ENCODE measurements around the gene SPSB4.
"Not testable (repeated sequence)": the region's sequence is repeated elsewhere in the genome, so short reads cannot be mapped to it uniquely, and the experiment has no call there.

SPSB4 gene

DNA sequence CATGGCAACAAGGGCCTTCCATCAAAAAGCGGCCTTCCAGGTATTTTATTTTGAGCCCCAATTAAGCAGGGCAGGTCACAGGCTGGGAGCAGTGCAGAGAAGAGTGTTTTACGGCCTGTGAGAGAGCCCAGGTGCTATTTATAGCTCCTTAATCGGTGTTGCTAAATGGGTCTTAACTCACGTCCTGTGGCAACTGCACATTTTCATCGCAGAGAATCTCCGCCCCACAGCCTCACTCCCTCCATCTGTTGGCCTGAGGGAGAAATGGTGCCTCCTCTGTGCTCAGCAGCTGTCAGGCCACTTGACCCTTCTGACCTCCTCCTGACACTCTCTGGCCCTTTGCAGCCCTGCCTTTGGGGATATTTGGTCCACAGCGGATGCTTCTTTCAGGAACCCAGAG is 58.6 kb downstream of the SPSB4 start:
- no peak overlapping the region for H3K4me3 ChIP-seq
- H3K27ac ChIP-seq: no peak overlapping the region

DNA sequence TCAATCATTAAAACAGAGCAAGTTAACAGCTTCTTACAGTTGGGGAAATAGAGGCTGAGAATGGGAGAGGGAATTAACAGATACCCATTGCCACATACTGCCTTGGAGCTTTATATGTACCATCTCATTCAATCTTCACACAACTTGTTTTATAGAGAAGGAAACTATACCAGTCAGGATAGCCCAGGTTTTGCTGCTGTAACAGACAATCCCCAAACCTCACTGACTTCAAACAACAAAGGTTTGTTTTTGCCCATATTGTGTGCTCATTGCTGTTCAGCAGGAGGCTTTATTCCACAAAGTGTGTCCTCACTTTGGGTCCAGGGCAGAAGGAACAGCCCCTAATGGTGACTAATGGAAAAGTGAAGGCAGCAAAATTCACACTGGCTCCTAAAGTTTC is 59.2 kb downstream of the SPSB4 start:
- no peak overlapping the region for H3K27ac ChIP-seq
- no peak overlapping the region for H3K4me3 ChIP-seq

DNA sequence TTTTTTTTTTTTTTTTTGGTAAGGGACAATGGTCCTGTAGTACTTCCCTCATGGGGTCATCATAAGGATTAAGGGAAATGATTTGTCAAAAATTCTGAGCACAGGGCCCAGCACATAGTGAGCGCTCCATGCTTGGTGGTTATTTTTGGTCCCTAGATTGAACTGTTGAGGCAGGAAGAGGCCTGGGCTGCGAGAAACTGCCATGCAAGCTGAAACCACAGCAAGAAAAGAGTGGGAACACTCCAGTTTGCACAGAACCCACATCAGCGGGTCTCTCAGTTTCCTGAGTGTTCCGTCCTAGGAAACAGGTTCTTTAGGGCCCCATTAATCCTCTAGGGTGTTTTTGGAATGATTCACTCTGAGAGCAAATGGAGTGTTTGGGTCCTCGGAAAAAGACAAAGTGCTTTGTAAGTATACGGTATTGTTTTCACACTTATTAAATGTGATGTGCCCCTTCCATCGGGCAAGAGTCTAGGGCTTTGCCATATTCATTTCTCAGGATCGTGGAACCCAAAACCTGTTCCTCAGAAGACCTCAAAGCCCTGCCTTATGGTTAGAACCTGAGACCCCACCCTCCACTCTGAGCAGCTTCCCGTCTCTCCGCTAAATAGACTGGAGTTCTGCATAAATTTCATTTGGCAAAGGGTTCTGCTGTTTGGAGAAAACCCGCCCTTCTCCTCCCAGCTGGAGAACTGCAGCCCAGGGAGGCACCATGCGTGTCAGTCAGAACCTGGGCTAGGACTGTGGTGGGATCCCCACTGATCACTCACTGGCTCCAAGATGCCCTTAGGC is 60.4 kb downstream of the SPSB4 start:
- Histone ChIP-seq H3K4me3 (no peak overlapping the region), H3K27ac (no peak overlapping the region)

DNA sequence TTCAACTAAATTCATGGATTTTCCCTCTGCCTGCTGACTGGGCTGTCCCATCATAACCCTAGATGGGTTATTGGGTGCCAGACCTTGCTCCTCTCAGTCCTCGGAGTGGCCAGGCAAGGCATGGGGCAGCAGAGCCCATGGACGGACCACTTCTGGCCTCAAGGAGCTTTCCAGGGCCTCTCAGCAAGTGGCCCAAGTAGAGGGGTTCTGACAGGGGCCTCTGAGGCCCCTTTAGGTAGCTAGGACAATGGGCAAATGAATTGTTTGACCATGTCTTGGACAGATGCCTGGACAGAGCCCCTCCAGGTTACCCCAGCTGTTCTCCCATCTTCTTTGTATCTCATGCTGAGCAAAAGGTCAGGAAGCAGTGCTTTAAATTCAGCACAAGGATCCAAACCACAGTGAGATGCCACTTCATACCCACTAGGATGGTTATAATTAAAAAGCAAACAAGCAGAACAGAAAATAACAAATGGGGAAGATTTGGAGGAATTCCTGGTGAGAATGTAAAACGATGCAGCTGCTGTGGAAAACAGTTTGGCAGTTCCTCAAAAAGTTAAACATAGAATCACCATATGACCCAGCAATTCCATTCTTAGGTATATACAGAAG is 61.6 kb downstream of the SPSB4 start:
- Histone ChIP-seq H3K4me3 (no peak overlapping the region), H3K27ac (no peak overlapping the region)

DNA sequence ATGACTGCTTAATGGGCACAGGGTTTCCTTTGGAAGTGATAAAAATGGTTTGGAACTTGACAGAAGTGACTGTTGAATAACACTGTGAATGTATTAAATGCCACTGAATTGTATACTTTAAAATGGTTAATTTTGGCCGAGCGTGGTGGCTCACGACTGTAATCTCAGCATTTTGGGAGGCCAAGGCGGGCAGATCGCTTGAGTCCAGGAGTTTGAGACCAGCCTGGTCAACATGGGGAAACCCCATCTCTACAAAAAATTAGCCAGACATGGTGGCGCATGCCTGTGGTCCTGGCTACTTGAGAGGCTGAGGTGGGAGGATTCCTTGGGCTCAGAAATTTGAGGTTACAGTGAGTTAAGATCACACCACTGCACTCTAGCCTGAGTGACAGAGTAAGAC is 62.5 kb downstream of the SPSB4 start:
- H3K27ac ChIP-seq, H3K4me3 ChIP-seq: not testable (repeated sequence)

DNA sequence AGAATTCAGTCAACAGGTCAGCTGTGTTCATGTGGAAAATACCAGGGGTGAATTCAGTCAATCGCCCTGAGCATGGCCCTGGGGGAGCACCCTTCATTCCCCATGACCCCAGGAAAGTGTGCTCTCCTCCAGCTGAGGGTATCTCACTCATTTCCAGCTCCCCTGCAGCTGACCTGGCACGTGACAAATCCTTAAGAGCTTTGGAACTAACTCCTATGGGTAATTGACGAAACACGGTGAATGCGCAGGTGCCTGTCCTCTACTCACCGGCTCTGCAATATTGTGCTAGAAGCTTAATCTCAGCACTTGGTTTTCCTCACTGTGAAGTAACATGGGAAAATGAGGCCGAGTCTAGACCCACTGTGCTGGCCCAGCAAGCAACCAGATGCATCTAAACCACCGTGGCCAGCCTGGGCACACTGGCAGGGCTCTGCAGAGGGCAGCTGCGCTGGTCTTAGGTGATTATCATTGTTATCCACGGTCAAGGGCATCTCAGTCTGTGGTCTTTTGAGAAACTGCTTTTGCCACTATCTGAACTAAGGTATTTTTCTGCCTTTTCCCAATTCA is 63.1 kb downstream of the SPSB4 start:
- peak overlapping the region in 1 of 21 experiments; percentile 41 for H3K27ac ChIP-seq
- H3K4me3 ChIP-seq: no peak overlapping the region

DNA sequence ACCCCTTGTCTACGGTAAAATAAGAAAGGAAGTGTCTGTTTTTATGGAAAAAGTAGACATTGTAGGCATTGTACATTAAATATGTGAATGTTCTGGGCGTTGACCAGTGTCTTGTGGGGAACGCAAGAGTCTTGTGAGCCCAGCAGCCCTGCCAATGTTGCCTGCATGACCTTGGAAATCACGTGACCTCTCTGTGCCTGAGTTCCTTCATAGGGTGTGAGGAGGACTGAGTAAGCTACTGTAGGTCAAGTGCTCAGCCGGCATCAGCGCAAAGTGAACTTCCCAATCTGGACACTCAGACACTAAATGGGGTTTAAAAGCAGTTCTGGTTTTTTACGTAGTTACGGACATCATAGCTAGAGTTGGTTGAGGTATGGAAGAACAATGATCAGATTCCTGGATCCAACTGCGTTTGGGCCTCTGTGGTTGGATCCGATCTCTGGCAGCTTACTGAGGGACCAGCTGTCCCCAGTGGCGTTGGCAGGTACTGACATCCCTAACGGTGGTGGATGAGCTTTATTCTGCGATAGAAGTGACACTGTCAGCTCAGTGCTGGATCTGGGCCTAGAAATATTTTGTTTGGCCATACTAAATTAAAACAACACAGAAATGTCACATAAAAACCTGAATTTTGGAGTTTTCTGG is 63.8 kb downstream of the SPSB4 start:
- H3K4me3 ChIP-seq: no peak overlapping the region
- H3K27ac ChIP-seq: peak overlapping the region in 4 of 21 experiments; percentile 2 to 41 (median 16)

DNA sequence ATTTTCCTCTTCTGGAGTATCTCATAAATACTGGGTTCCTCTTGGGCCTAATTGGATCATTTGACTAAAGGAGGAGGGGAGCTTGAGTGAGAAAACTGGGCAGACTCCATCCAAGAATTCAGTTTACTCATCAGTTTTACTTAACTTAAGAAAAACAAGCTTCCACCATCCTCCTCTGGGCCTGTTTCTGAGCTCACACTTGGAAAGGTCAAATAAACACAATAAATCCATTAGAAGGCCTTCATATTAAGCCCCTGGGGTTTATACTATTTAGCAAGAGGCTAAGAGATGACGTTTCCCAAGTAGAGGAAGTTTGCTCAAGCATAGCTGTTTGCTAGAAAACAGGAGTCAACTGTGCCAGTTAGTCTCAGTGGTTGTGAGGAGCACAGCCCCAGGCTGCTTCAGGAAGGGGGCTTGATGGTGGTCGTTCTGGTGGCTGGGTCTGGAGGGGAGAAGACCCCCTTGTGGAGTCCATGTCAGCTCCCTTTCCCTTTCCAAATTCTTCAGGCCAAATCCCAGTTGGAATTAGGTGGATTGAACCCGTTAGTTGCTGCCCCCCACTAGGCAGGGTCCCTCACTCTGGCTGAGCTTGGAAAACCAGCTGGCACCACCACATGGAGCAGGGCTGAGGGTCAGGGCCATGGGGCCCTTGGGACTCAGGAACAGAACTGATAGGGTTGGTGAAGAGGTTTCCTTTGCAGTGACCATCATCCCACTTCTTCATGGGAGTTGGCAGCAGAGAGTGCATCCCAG is 64.8 kb downstream of the SPSB4 start:
- H3K4me3 ChIP-seq: no peak overlapping the region
- peak overlapping the region in 5 of 21 experiments; percentile 37 to 81 (median 65) for H3K27ac ChIP-seq

DNA sequence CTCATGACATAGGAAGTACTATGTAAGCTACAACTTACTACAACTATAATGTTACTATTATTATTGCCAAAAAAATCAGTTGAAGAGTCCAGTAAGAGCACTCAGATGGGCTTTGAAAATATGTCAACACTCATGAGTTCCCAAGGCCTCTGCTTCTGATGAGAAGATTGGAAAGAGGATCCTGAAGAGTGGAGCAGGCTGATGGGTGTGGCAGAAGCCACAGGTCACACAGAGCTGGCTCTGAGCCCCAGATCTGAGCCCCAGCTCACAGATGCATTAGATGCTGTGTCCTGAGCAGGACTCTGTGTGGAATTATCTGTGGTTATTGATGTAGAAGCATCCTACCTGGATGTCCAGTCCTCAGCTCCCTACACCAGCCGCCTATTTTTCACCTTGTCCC is 65.6 kb downstream of the SPSB4 start:
- peak overlapping the region in 2 of 21 experiments; percentile 78 to 81 for H3K27ac ChIP-seq
- H3K4me3 ChIP-seq: no peak overlapping the region

DNA sequence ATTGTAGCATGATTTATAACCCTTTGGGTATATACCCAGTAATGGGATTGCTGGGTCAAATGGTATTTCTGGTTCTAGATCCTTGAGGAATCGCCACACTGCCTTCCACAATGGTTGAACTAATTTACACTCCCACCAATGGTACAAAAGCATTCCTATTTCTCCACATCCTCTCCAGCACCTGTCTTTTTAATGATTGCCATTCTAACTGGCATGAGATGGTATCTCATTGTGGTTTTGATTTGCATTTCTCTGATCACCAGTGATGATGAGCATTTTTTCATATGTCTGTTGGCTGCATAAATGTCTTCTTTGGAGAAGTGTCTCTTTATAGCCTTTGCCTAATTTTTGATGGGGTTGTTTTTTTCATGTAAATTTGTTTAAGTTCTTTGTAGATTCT is 66.8 kb downstream of the SPSB4 start:
- not testable (repeated sequence) for H3K4me3 ChIP-seq, H3K27ac ChIP-seq

DNA sequence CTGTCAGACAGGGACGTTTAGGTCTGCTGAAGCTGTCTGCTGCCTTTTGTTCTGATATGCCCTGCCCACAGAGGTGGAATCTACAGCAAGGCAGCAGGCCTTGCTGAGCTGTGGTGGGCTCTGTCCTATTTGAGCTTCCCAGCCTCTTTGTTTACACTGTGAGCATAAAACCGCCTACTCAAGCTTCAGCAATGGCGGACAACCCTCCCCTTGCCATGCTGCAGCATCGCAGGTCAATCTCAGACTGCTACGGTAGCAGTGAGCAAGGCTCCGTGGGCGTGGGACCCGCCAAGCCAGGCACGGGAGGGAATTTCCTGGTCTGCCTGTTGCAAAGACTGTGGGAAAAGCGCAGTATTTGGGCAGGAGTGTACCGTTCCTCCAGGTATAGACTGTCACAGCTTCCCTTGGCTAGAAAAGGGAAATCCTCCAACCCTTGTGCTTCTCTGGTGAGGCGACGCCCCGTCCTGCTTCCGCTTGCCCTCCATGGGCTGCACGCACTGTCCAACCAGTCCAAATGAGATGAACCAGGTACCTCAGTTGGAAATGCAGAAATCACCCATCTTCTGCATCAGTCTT is 71.4 kb downstream of the SPSB4 start:
- Histone ChIP-seq H3K27ac (no peak overlapping the region), H3K4me3 (no peak overlapping the region)

DNA sequence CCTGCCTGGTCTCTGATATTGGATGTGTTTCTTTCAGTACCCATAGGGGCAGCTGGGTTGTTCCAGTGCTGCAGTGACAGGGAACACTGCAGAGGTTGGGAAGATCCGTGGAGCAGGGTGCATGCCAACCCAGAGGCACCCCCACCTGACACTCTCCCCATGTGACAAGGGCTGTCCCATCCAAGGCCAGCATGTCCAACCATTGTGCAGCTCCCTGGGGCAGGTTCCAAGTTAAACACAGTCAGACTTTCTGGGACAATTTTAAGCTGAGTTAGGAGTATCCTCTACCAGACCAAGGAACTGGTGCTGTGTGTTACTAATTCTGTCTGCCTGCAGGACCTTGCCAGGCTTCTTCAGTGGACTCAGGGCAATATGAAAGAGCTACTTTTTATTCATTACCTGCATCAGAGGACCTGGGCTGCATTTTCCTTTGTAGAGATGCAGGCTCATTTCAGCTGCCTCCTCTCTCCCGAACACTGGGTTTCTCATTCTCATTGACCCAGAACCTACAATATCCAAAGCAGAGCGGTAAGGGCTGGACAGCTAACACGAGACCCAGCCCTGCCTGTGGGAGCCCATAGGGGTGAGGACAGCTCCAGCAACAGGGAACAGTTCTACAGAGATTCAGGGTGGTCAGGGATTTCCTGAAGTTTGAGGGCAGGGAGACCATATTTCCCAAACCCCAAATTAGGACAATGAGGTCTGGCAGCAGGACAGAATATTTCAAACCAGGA is 72.7 kb downstream of the SPSB4 start:
- H3K27ac ChIP-seq: no peak overlapping the region
- no peak overlapping the region for H3K4me3 ChIP-seq

DNA sequence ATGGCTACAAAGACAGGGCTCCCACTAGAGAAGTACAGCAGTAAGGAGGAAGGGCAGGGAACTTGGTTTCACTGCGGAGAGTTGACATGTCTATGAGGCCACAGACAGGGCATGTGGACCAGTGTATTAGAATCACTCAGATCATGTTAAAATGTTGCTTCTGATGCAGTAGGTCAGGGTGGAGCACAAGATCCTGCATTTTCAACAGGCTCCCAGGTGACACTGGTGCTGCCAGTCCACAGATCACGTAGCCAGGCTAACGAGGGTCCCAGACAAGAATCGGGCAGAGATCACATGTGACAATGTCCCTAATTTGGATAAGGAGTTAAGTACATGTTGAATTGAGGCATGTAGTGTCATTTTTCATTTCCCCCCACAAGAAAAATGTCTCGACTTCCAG is 73.6 kb downstream of the SPSB4 start:
- H3K4me3 ChIP-seq: no peak overlapping the region
- no peak overlapping the region for H3K27ac ChIP-seq

DNA sequence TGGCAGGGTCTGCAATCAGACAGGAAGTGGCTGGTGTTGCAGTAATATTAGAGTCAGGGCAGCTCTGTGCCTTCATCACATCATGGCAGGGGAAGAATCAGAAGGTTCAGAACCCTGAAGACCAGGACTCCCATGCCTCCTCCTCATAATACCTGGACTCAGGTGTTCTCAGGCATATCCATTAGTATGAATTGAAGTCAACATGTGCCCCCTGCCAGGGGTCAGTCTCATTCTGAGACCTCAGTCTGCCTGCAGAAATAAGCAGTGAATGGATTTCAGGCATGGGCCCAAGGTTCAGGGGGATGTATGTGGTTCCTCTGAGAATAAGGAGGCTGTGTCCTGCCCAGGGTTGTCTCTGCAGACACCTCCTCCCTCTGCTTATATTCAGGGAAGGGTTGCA is 74.2 kb downstream of the SPSB4 start:
- Histone ChIP-seq H3K4me3 (no peak overlapping the region), H3K27ac (no peak overlapping the region)

DNA sequence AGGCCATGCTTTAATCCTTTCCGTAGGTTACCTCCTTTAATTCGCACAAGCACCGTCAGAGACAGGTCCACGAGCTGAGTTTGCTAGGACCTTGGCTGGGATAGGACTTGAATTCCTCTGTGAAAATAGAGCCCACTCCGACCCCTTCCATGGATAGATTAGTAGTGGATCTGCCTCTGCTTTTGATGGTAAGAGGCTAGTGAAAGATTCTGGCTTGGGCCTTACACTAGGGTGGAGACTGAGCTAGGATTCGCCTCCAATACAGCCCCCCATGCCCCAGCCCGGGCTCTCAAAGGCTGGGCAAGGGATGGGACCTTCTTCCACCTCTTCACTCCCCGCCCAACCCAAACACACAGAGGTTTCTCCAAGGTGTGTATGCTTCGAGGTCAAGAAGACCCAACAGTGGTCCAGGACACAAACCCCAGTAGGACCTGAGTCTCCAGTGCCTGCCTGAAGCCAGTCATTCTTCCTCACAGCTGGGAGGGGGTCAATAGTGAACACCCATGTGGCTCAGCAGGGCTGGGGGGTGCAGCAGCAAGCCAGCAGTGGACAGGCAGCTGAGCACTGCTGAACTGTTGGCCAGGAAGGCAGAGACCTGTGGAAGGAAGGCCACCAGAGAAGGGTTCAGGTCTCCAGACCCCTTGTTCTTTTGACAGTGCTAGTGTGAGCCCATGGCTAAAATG is 75.7 kb downstream of the SPSB4 start:
- Histone ChIP-seq H3K4me3 (no peak overlapping the region), H3K27ac (peak overlapping the region in 1 of 21 experiments; percentile 21)

DNA sequence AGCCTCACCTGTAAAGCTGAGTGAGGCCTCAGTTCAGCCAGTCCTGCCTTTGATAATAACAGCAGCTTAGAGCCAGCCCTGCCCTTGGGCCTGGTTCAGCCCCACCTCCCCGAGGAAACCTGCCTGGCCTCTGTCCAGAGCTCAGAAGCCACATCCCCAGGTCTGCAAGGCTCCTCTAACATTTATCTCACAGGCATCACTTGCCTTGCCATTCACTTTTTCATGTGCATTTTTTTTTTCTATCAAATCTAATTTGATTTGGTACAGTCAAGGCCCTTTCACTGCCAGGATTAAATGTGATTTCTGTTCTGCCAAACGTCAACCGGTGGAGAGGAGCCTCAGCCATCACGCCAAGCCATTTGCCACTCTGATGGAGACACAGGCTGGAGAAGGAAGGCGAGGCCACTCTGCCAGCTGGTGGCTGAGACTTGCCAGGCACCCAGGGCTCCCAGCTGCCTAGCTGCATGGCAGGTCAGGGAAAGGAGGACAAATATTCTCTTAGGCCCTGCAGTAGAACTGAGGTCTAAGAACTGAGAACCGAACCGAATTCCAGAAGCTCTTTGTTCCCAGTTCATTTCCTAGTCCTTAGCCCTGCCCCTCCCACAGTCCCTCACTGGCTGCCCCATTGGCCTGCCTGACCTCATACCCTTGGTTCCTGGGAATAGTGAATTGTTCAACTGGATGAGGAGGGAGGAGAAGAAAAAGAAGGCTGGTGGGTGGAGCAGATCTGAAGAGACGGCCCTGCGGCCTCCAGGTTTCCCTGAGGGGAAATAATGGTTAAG is 76.4 kb downstream of the SPSB4 start:
- H3K27ac ChIP-seq: peak overlapping the region in 1 of 21 experiments; percentile 21
- no peak overlapping the region for H3K4me3 ChIP-seq

DNA sequence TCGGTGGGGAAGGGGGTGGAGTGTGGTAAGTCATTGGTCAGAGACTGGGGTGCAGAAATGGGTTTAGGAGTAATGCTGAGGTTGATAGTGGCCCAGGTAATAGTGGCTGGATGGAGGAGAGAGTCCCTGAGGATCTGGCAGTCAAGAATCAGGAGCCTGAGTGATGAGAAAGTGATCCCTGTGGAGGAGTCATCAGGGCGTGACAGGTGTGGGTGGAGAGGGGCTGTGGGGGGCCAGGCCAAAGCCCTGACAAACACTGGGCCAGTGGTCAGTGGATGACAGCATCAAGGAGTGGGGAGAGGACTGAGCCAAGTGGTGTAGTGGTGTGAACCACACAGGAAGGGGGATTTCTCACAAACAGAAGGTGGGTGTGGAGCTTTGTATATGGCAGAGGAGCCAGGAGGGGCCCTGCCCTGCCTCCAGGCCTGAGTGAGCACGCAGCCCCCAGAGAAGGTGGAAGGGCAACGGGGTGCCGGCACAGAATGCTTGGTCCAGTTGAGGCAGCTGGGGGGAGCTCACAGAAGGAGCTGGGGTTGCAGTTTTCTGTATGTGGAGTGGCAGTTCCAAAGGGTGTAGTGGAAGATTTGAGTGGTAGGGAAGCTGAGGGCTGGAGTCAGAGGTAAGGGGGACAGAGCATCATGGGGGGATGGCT is 77.1 kb downstream of the SPSB4 start:
- H3K27ac ChIP-seq: no peak overlapping the region

More for the DNA sequence above, 77.1 kb downstream of the SPSB4 start:
- H3K4me3 ChIP-seq: no peak overlapping the region
